Measurements from ENCODE around the gene OSBPL8.

DNA sequence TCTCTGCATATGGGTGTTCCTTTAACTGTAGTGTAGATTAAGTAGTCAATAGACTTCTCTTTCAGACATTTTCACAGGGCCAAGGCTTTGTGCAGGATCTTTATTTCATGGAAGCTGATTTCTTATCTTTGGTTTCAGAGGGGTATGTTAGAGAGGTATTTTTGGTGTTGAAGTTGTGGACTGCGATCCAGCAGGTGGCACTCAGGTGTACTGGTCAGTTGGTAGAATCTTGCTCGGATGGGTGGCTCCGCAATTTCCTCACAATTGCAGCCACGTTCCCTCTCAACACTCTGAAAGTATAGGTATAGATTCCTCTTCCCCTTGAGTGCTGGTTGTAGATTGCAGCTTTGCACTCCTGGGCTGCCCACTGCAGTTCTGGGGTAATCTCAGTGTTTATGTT is 44.3 kb downstream of the OSBPL8 start:
- TF ChIP-seq NR2C2 (IDR thresholded peaks at IDR 0.05; ENCODE audit: borderline replicate concordance, control insufficient read depth, insufficient read length, low read depth), result no peak
- no peak for TF ChIP-seq MYC (IDR thresholded peaks at IDR 0.05; ENCODE audit: insufficient read depth, insufficient read length, insufficient replicate concordance, low read length, severe bottlenecking)
- no peak for TF ChIP-seq ZSCAN29 (IDR thresholded peaks at IDR 0.05)
- TF ChIP-seq CBX3 (IDR thresholded peaks at IDR 0.05; ENCODE audit: borderline replicate concordance, low read depth), result no peak
- TF ChIP-seq CBX5 (IDR thresholded peaks at IDR 0.05; ENCODE audit: low read depth), result no peak
- TF ChIP-seq, protein P1, sequence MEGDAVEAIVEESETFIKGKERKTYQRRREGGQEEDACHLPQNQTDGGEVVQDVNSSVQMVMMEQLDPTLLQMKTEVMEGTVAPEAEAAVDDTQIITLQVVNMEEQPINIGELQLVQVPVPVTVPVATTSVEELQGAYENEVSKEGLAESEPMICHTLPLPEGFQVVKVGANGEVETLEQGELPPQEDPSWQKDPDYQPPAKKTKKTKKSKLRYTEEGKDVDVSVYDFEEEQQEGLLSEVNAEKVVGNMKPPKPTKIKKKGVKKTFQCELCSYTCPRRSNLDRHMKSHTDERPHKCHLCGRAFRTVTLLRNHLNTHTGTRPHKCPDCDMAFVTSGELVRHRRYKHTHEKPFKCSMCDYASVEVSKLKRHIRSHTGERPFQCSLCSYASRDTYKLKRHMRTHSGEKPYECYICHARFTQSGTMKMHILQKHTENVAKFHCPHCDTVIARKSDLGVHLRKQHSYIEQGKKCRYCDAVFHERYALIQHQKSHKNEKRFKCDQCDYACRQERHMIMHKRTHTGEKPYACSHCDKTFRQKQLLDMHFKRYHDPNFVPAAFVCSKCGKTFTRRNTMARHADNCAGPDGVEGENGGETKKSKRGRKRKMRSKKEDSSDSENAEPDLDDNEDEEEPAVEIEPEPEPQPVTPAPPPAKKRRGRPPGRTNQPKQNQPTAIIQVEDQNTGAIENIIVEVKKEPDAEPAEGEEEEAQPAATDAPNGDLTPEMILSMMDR (IDR thresholded peaks at IDR 0.05 in 2 of 3, conservative IDR thresholded peaks at IDR 0.05 in 1 of 3; ENCODE audit: control insufficient read depth in 2 of 3, extremely low read depth in 1 of 3, insufficient read depth in 1 of 3, low read depth in 3 of 3, low read length in 3 of 3), result no peak
- TF ChIP-seq FOXM1 (IDR thresholded peaks at IDR 0.05; ENCODE audit: low read depth, low read length), result no peak
- TF ChIP-seq, protein P2, sequence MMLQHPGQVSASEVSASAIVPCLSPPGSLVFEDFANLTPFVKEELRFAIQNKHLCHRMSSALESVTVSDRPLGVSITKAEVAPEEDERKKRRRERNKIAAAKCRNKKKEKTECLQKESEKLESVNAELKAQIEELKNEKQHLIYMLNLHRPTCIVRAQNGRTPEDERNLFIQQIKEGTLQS (IDR thresholded peaks at IDR 0.05; ENCODE audit: borderline replicate concordance, extremely low read depth, low read depth, low read length), result no peak
- TF ChIP-seq NFYB (IDR thresholded peaks at IDR 0.05; ENCODE audit: insufficient read depth, low read depth, low read length), result no peak
- TF ChIP-seq, protein P3, sequence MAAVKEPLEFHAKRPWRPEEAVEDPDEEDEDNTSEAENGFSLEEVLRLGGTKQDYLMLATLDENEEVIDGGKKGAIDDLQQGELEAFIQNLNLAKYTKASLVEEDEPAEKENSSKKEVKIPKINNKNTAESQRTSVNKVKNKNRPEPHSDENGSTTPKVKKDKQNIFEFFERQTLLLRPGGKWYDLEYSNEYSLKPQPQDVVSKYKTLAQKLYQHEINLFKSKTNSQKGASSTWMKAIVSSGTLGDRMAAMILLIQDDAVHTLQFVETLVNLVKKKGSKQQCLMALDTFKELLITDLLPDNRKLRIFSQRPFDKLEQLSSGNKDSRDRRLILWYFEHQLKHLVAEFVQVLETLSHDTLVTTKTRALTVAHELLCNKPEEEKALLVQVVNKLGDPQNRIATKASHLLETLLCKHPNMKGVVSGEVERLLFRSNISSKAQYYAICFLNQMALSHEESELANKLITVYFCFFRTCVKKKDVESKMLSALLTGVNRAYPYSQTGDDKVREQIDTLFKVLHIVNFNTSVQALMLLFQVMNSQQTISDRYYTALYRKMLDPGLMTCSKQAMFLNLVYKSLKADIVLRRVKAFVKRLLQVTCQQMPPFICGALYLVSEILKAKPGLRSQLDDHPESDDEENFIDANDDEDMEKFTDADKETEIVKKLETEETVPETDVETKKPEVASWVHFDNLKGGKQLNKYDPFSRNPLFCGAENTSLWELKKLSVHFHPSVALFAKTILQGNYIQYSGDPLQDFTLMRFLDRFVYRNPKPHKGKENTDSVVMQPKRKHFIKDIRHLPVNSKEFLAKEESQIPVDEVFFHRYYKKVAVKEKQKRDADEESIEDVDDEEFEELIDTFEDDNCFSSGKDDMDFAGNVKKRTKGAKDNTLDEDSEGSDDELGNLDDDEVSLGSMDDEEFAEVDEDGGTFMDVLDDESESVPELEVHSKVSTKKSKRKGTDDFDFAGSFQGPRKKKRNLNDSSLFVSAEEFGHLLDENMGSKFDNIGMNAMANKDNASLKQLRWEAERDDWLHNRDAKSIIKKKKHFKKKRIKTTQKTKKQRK (IDR thresholded peaks at IDR 0.05; ENCODE audit: low read depth, low read length), result no peak
- TF ChIP-seq HDGF (IDR thresholded peaks at IDR 0.05), result no peak
- no peak for TF ChIP-seq POLR2A (IDR thresholded peaks at IDR 0.05; ENCODE audit: low read depth, low read length)
- TF ChIP-seq JUNB (IDR thresholded peaks at IDR 0.05), result no peak
- no peak for TF ChIP-seq EZH2 (IDR thresholded peaks at IDR 0.05; ENCODE audit: borderline replicate concordance, control insufficient read depth, low read depth, low read length)

All from GM12878 (cell line).